ENCODE measurements around the gene SYTL4.

The SYTL4 gene

GRCh38 chrX:100648458-100649417, 83.2 kb downstream of the SYTL4 start:
- DNase-seq (ENCODE audit: low spot score) = peak; percentile 68

GRCh38 chrX:100647739-100648138, 84.2 kb downstream of the SYTL4 start:
- no peak for DNase-seq (ENCODE audit: low spot score)

- DNase-seq (ENCODE audit: low spot score) = no peak
Measured at GRCh38 chrX:100647095-100647494, 84.8 kb downstream of the SYTL4 start.

GRCh38 chrX:100645106-100645505, 86.8 kb downstream of the SYTL4 start:
- no peak for DNase-seq (ENCODE audit: low spot score)

- no peak for DNase-seq (ENCODE audit: low spot score)
Measured at GRCh38 chrX:100643956-100644860, 87.7 kb downstream of the SYTL4 start, which contains the start of gene SRPX2. SRPX2 (plus strand) TSS chrX:100644199; CDS start chrX:100646323, 2,124 bp downstream.

GRCh38 chrX:100643212-100643611, 88.7 kb downstream of the SYTL4 start:
- DNase-seq (ENCODE audit: low spot score) = no peak

- no peak for DNase-seq (ENCODE audit: low spot score)
Measured at GRCh38 chrX:100642290-100642689, 89.6 kb downstream of the SYTL4 start.

- peak; percentile 83 for DNase-seq (ENCODE audit: low spot score)
Measured at GRCh38 chrX:100636321-100636991, 95.5 kb downstream of the SYTL4 start, which contains the start of gene TSPAN6. TSPAN6 (minus strand) TSS chrX:100636806; CDS start chrX:100636694, 112 bp downstream.

GRCh38 chrX:100635989-100636320, 96.0 kb downstream of the SYTL4 start:
- no peak for DNase-seq (ENCODE audit: low spot score)

GRCh38 chrX:100635040-100635439, 96.9 kb downstream of the SYTL4 start:
- DNase-seq (ENCODE audit: low spot score) = no peak

GRCh38 chrX:100625985-100626491, 105.9 kb downstream of the SYTL4 start:
- no peak for DNase-seq (ENCODE audit: low spot score)
